SK-N-SH treated with all-trans-retinoic acid at 6 μM for 48 hours (cell line): ENCODE measurements around the gene TEAD1.

Source experiments
- CSDC2 ChIP-seq: fragments of 250-450 bp; sonication (Bioruptor Pico); IDR thresholded peaks from 2 replicates; pipeline ENCODE4 v1.5.0; 2020; ENCODE audit warnings: mild to moderate bottlenecking, moderate library complexity
- RARB ChIP-seq: fragments of 250-450 bp; sonication (Bioruptor Pico); IDR thresholded peaks from 2 replicates; pipeline ENCODE4 v1.8.0; 2021; ENCODE audit warnings: mild to moderate bottlenecking, moderate library complexity
- ZFP3 ChIP-seq: fragments of 250-450 bp; sonication (Bioruptor Pico); IDR thresholded peaks from 2 replicates; pipeline ENCODE4 v1.5.0; 2020; ENCODE audit warnings: mild to moderate bottlenecking, moderate library complexity
- ZNF70 ChIP-seq: fragments of 450-650 bp; formaldehyde crosslinking; IDR thresholded peaks from 2 replicates; pipeline ENCODE4 v1.5.0; 2020; ENCODE audit warnings: mild to moderate bottlenecking, moderate library complexity
- TF ChIP-seq, protein P1 (sequence below): fragments of 250-450 bp; sonication (Bioruptor Pico); IDR thresholded peaks from 2 replicates; pipeline ENCODE4 v1.8.0; 2020; ENCODE audit warnings: mild to moderate bottlenecking, moderate library complexity, borderline replicate concordance

- no peak for TF ChIP-seq RARB (CRISPR knock-in tag)
- TF ChIP-seq, protein P1, sequence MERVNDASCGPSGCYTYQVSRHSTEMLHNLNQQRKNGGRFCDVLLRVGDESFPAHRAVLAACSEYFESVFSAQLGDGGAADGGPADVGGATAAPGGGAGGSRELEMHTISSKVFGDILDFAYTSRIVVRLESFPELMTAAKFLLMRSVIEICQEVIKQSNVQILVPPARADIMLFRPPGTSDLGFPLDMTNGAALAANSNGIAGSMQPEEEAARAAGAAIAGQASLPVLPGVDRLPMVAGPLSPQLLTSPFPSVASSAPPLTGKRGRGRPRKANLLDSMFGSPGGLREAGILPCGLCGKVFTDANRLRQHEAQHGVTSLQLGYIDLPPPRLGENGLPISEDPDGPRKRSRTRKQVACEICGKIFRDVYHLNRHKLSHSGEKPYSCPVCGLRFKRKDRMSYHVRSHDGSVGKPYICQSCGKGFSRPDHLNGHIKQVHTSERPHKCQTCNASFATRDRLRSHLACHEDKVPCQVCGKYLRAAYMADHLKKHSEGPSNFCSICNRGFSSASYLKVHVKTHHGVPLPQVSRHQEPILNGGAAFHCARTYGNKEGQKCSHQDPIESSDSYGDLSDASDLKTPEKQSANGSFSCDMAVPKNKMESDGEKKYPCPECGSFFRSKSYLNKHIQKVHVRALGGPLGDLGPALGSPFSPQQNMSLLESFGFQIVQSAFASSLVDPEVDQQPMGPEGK (CRISPR knock-in tag) = no peak
- no peak for TF ChIP-seq CSDC2 (CRISPR knock-in tag)
- no peak for TF ChIP-seq ZNF70 (CRISPR knock-in tag)
- no peak for TF ChIP-seq ZFP3 (CRISPR knock-in tag)
Measured at GRCh38 chr11:12767027-12767426, 92.8 kb downstream of the TEAD1 start.
